ENCODE data around the gene FAM110C. TPM values are rescaled to one million over a fixed set of nuclear protein-coding genes. Genes with fewer than 3 reads are reported as not detected.

FAM110C gene, protein sequence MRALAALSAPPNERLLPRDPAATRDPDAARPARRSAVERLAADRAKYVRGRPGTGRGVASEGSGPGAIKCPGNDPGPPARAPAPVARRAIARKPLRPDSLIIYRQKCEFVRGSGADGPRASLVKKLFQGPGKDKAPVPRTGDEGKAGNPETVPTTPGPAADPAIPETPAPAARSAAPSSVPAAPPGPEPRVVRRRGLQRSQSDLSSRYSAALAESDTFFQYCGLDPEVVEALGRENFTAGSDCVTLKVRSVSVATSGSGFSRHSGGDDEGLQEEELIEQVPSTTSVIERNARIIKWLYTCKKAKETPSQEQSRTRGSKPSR
- total RNA-seq = 10 to 100 TPM in 4 of 7 donors, 1 to 10 TPM in 3; 4.1 to 47.4 (median 10.1) TPM
- 1 to 10 TPM; 5.8 to 6.9 TPM for polyA plus RNA-seq
- long read RNA-seq, donor 1, partial matches to known transcripts = 0 of 6 reads
- long read RNA-seq, donor 1, other reads (novel, unspliced or antisense) = 2 of 6 reads
- long read RNA-seq, donor 2, partial matches to known transcripts = 0 of 2 reads
- long read RNA-seq, donor 2, other reads (novel, unspliced or antisense) = 0 of 2 reads
- long read RNA-seq, donor 3, transcript FAM110C-201 (2 exons, 3,760 nt) = major isoform, 9 of 14 reads
- long read RNA-seq, donor 3, partial matches to known transcripts = 0 of 14 reads
- long read RNA-seq, donor 3, other reads (novel, unspliced or antisense) = 5 of 14 reads

DNA sequence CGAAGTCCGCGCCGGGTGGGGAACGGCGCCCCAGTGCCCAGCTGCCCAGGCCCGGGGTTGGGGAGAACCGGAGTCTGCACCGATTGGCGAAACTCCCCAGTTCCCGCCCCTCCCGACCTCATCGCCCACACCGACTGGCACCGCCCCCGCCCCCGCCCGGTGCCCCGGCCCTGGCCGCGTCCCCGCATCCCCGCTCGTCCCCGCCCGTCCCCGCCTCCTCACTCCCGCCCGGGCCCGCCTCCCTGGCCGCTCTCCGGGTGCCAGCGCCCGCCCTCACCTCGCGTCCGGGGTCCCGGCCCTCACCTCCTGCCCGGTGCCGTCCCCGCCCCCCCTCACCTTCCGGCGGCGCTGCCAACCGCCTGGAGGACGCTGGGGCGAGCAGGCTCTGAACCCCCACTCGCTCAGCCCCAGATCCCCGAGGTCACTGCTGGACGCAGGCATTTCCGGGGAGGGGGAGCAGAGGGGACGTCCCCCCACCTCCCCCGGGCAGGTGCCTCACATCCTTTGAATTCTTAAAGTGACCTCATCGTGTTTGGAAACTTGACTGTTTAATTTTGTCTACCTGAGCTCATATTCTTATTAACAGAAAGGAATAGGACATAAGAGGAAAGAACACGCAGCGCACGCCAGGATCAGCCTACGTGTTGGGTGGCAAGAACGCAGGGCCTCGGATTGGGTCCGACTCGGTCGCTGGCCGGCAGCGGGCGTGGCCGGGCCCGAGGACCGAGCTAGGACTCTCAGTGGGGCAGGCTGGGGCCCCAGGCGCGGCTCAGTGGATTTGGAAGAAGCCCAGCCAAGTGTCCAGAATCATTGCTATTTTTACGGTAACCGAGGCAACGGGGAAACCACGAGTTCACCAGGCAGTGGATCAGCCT lies at the start of gene FAM110C:
Gene FAM110C, minus strand, starts transcription at position 35 of the 875 bp plus-strand sequence. CDS start 120 bp downstream, outside the sequence.
- no peaks in the 10 kb centered on the region for H3K27me3 ChIP-seq
- H3K27ac ChIP-seq = peak within 1 kb of the TSS; percentile 42 to 84
- DNase-seq = peak; percentile 73 to 85 (median 79)
- no peaks in the 10 kb centered on the region for H3K36me3 ChIP-seq
- no peaks in the 10 kb centered on the region for H3K9me3 ChIP-seq
- intact Hi-C loops (cut with DNase I) = no loop called here
- H3K4me1 ChIP-seq (ENCODE audit: insufficient read depth) = peaks cover 4% of the 10 kb centered on the region
- H3K4me3 ChIP-seq = peak within 1 kb of the TSS; percentile 50
- no peak for TF ChIP-seq EP300 (IDR thresholded peaks at IDR 0.05)
- TF ChIP-seq, protein P1, sequence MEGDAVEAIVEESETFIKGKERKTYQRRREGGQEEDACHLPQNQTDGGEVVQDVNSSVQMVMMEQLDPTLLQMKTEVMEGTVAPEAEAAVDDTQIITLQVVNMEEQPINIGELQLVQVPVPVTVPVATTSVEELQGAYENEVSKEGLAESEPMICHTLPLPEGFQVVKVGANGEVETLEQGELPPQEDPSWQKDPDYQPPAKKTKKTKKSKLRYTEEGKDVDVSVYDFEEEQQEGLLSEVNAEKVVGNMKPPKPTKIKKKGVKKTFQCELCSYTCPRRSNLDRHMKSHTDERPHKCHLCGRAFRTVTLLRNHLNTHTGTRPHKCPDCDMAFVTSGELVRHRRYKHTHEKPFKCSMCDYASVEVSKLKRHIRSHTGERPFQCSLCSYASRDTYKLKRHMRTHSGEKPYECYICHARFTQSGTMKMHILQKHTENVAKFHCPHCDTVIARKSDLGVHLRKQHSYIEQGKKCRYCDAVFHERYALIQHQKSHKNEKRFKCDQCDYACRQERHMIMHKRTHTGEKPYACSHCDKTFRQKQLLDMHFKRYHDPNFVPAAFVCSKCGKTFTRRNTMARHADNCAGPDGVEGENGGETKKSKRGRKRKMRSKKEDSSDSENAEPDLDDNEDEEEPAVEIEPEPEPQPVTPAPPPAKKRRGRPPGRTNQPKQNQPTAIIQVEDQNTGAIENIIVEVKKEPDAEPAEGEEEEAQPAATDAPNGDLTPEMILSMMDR (IDR thresholded peaks at IDR 0.05) = no peak
- TF ChIP-seq POLR2A (IDR thresholded peaks at IDR 0.05) = no peak
- 0 to 1% (median 0%) methylated on average over 43 to 75 of the region's 75 CpGs for WGBS, 3 donors

DNA sequence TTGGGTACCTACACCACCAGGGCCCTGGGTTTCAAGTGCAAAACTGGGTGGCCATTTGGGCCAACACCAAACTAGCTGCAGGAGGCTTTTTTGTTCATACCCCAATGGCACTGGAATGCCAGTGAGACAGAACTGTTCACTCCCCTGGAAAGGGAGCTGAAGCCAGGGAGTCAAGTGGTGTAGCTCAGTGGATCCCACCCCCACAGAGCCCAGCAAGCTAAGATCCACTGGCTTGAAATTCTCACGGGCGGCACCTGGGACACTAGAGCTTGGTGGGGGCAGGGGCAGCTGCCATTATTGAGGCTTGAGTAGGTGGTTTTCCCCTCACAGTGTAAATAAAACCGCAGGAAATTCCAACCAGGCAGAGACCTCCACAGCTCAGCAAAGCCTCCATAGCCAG lies 46.0 kb upstream of the FAM110C start:
- Histone ChIP-seq H3K9me3 (no peaks in the 10 kb centered on the region), H3K27ac (no peak overlapping the region), H3K4me3 (no peak overlapping the region), H3K27me3 (no peaks in the 10 kb centered on the region), H3K4me1 (ENCODE audit: insufficient read depth) (peaks cover 2% of the 10 kb centered on the region), H3K36me3 (no peaks in the 10 kb centered on the region)
- 84 to 88% (median 86%) methylated on average over 3 of the region's 3 CpGs for WGBS, 3 donors
- no peak for DNase-seq
- intact Hi-C loops (cut with DNase I) = no loop called here
- TF ChIP-seq, protein P1 (IDR thresholded peaks at IDR 0.05) = no peak

DNA sequence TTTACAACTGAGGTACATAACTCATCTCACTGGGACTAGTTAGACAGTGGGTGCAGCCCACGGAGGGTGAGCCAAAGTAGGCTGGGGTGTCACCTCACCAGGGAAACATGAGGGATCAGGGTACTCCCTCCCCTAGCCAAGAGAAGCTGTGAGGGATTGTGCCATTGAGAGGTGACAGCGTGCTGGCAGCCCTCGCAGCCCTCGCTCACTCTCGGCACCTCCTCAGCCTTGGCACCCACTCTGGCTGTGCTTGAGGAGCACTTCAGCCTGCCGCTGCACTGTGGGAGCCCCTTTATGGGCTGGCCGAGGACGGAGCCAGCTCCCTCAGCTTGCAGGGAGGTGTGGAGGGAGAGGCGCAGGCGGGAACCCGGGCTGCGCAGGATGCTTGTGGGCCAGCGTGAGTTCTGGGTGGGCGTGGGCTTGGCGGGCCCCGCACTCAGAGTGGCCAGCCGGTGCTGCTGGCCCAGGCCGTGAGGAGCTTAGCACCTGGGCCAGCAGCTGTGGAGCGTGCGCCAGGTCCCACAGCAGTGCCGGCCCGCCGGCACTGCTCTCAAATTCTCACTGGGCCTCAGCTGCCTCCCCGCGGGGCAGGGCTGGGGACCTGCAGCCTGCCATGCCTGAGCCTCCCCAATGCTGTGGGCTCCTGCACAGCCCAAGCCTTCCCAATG lies 44.5 kb upstream of the FAM110C start:
- TF ChIP-seq, protein P1 (IDR thresholded peaks at IDR 0.05) = no peak
- TF ChIP-seq POLR2A (IDR thresholded peaks at IDR 0.05) (no peak), EP300 (IDR thresholded peaks at IDR 0.05) (no peak)
- intact Hi-C loops (cut with DNase I) = no loop called here
- WGBS, 3 donors = 94 to 97% (median 96%) methylated on average over 14 to 25 of the region's 25 CpGs
- H3K4me3 ChIP-seq = no peak overlapping the region
- no peaks in the 10 kb centered on the region for H3K36me3 ChIP-seq
- no peak overlapping the region for H3K27ac ChIP-seq
- peaks cover 7% of the 10 kb centered on the region for H3K4me1 ChIP-seq (ENCODE audit: insufficient read depth)
- no peak for DNase-seq
- H3K9me3 ChIP-seq = no peaks in the 10 kb centered on the region
- no peaks in the 10 kb centered on the region for H3K27me3 ChIP-seq

DNA sequence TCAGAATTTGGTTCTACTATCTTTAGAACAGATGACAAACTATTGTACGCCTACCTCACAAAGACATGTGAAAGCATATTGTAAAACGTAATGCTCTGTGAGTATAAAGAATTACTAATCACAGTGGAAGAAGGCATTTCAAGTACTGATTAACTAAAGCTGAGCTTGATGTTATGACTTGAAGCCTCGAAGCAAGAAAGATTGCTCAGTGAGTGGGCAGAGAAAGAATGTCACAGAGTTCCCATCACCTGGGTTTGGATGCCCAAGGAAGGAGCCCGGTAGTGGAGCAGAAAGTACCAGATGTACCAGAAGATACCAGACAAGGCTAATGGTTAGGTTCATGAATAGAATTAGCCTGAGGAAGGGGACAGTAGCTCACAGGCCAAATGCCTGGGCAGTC lies 39.5 kb upstream of the FAM110C start:
- TF ChIP-seq POLR2A (IDR thresholded peaks at IDR 0.05) (no peak), EP300 (IDR thresholded peaks at IDR 0.05) (no peak)
- TF ChIP-seq, protein P1 (IDR thresholded peaks at IDR 0.05) = no peak
- H3K27me3 ChIP-seq = no peaks in the 10 kb centered on the region
- H3K27ac ChIP-seq = no peak overlapping the region
- no peak for DNase-seq
- H3K4me1 ChIP-seq (ENCODE audit: insufficient read depth) = peaks cover 7% of the 10 kb centered on the region
- no peaks in the 10 kb centered on the region for H3K36me3 ChIP-seq
- intact Hi-C loops (cut with DNase I) = no loop called here
- H3K9me3 ChIP-seq = no peaks in the 10 kb centered on the region
- 45 to 60% (median 52%) methylated on average over 4 of the region's 4 CpGs for WGBS, 3 donors
- H3K4me3 ChIP-seq = no peak overlapping the region
